Lung (tissue), 12 donors: ENCODE data around the gene TSC22D2. TPM values are rescaled to one million over a fixed set of nuclear protein-coding genes. Genes with fewer than 3 reads are reported as not detected.

Experiments used
- ATAC-seq: fragments of 200-7000 bp; cut with Tn5 transposase; one replicate; pipeline ENCODE4 v1.9.1; 2020; ENCODE audit warnings: moderate number of reproducible peaks; ENCODE audit not compliant: insufficient read depth, low FRiP score
- DNase-seq, 3 donors: peaks; one replicate each; pipeline ENCODE4 v3.0.0-alpha.2; 2013 to 2017
- H3K27ac ChIP-seq, 2 donors: one replicate each; pipeline ENCODE4 v1.5.1; 2013; ENCODE audit warnings: mild to moderate bottlenecking in 2 of 2, moderate library complexity in 2 of 2, control low read depth in 1 of 2, inconsistent platforms in 1 of 2, low read depth in 1 of 2, low read length in 1 of 2
- H3K27me3 ChIP-seq, 3 donors: one replicate each; pipeline ENCODE4 v1.5.1; 2013; ENCODE audit warnings: low read length in 2 of 3; ENCODE audit not compliant: control insufficient read depth in 3 of 3, insufficient read depth in 3 of 3
- H3K36me3 ChIP-seq, 4 donors: one replicate each; pipeline ENCODE4 v1.5.1; 2013; ENCODE audit warnings: low read length in 4 of 4, mild to moderate bottlenecking in 1 of 4, moderate library complexity in 1 of 4; ENCODE audit not compliant: control insufficient read depth in 4 of 4, insufficient read depth in 4 of 4
- H3K4me1 ChIP-seq, 5 donors: one replicate each; pipeline ENCODE4 v1.5.1; 2013; ENCODE audit warnings: low read length in 5 of 5, mild to moderate bottlenecking in 2 of 5, moderate library complexity in 1 of 5; ENCODE audit not compliant: control insufficient read depth in 5 of 5, insufficient read depth in 5 of 5
- H3K4me3 ChIP-seq: one replicate; pipeline ENCODE4 v1.5.1; 2013; ENCODE audit warnings: mild to moderate bottlenecking, control low read depth, moderate library complexity
- H3K9ac ChIP-seq, 2 donors: one replicate each; pipeline ENCODE4 v1.5.1; 2013; ENCODE audit warnings: low read length in 2 of 2, control low read depth in 1 of 2; ENCODE audit not compliant: insufficient read depth in 1 of 2
- H3K9me3 ChIP-seq, 4 donors: one replicate each; pipeline ENCODE4 v1.5.1; 2013; ENCODE audit warnings: low read length in 3 of 4, mild to moderate bottlenecking in 1 of 4, moderate library complexity in 1 of 4; ENCODE audit not compliant: control insufficient read depth in 4 of 4, insufficient read depth in 3 of 4
- CTCF ChIP-seq: IDR thresholded peaks from 2 replicates; pipeline ENCODE4 v1.5.1; 2012; ENCODE audit warnings: mild to moderate bottlenecking; ENCODE audit errors: control extremely low read depth, extremely low read depth
- WGBS, 2 donors: extraction: QIAGEN DNeasy Blood & Tissue Kit; methylation state at CpG; one replicate each; pipeline ENCODE4 v1.1.7; 2013; 5-methylcytosine and 5-hydroxymethylcytosine counted together
- polyA plus RNA-seq, 2 donors: library from polyadenylated mRNA; stranded (reverse); fragments of 200-250 nt; gene quantifications; one replicate each; pipeline ENCODE4 v1.2.1, GENCODE V29; 2013
- total RNA-seq, 2 donors: library from RNA; depleted of rRNA in 1 of 2; stranded (reverse); fragments of >200 nt in 1 of 2; gene quantifications; one replicate each; pipeline ENCODE4 v1.2.1, GENCODE V29; 2014 to 2021
- donor health status: control.
- donor health status: control.
- donor health status: Bipolar disorder and iron deficiency.
- donor health status: healthy.
- donor health status: DM: yes; HTN: yes; CAD: no.

TSC22D2 gene
- total and polyA plus RNA-seq, 4 donors: 8.8 to 57.7 (median 18.7) TPM

- H3K27ac ChIP-seq: no peak overlapping the region
- peaks cover 0 to 1% (median 0%) of the 10 kb centered on the region in 4 donors for H3K9me3 ChIP-seq
- peaks cover 0 to 37% (median 0%) of the 10 kb centered on the region in 5 donors for H3K4me1 ChIP-seq
- H3K27me3 ChIP-seq: no peaks in the 10 kb centered on the region
- no peaks in the 10 kb centered on the region for H3K36me3 ChIP-seq
- DNase-seq: peak; percentile 50 to 78 (median 65)
- no peak overlapping the region for H3K4me3 ChIP-seq
- no peak for ATAC-seq
- no peak overlapping the region for H3K9ac ChIP-seq
- no peak for TF ChIP-seq CTCF
Observed at GRCh38 chr3:150367757-150368156, 40.3 kb upstream of the TSC22D2 start.

- Histone ChIP-seq H3K4me1 (peaks cover 0 to 52% (median 0%) of the 10 kb centered on the region in 5 donors), H3K27ac (peak overlapping the region; percentile 67 to 74), H3K27me3 (no peaks in the 10 kb centered on the region), H3K9ac (peak overlapping the region in 1 of 2 donors; percentile 98), H3K9me3 (peaks cover 0 to 1% (median 0%) of the 10 kb centered on the region in 4 donors), H3K36me3 (no peaks in the 10 kb centered on the region), H3K4me3 (no peak overlapping the region)
- TF ChIP-seq CTCF: no peak
- peak; percentile 78 for ATAC-seq
- peak; percentile 85 to 96 (median 95) for DNase-seq
- 50 to 75% methylated on average over 4 of the region's 4 CpGs for WGBS, 2 donors
Observed at GRCh38 chr3:150370122-150370602, 37.9 kb upstream of the TSC22D2 start.

- WGBS, 2 donors: 64 to 75% methylated on average over 1 of the region's 1 CpG
- peak overlapping the region in 1 of 2 donors; percentile 67 for H3K27ac ChIP-seq
Observed at GRCh38 chr3:150370999-150371398, 37.1 kb upstream of the TSC22D2 start.

More at GRCh38 chr3:150370999-150371398, 37.1 kb upstream of the TSC22D2 start:
- H3K4me1 ChIP-seq: peaks cover 0 to 61% (median 0%) of the 10 kb centered on the region in 5 donors
- peaks cover 0 to 1% (median 0%) of the 10 kb centered on the region in 4 donors for H3K9me3 ChIP-seq
- DNase-seq (no peak), ATAC-seq (no peak)
- no peaks in the 10 kb centered on the region for H3K27me3 ChIP-seq
- no peak for TF ChIP-seq CTCF
- H3K4me3 ChIP-seq: no peak overlapping the region
- peak overlapping the region in 1 of 2 donors; percentile 98 for H3K9ac ChIP-seq
- H3K36me3 ChIP-seq: no peaks in the 10 kb centered on the region
